Measurements from ENCODE around the gene FAM24B.
"Not testable (repeated sequence)": the region's sequence is repeated elsewhere in the genome, so short reads cannot be mapped to it uniquely, and the experiment has no call there.

Gene FAM24B

GRCh38 chr10:122879339-122880273 lies at the start of gene FAM24B:
Gene FAM24B (minus strand): TSS chr10:122879581. CDS start chr10:122850515, 29,066 bp downstream.
- DNase-seq (ENCODE audit: low read depth): peak; percentile 98

DNA sequence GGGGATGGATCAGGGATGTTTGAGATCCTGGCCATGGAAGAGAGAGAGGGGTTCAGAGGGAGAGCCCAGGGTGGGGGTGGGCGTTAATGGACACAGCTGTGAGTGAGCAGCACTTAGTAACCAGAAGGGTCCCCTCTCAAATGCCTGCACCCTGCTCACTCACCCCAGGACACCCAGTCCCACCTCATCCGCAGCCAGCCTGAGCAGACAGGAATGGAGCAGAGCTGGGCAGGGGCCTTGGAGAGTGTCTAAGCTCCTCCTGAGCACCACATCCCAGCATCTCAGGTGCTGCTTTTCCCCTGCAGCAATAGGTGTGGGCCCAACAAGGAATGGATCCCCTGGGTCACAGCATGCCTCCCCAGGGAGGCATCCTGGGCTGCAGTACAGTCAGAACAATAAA lies 36.3 kb upstream of the FAM24B start:
- no peak for DNase-seq (ENCODE audit: low read depth)

DNA sequence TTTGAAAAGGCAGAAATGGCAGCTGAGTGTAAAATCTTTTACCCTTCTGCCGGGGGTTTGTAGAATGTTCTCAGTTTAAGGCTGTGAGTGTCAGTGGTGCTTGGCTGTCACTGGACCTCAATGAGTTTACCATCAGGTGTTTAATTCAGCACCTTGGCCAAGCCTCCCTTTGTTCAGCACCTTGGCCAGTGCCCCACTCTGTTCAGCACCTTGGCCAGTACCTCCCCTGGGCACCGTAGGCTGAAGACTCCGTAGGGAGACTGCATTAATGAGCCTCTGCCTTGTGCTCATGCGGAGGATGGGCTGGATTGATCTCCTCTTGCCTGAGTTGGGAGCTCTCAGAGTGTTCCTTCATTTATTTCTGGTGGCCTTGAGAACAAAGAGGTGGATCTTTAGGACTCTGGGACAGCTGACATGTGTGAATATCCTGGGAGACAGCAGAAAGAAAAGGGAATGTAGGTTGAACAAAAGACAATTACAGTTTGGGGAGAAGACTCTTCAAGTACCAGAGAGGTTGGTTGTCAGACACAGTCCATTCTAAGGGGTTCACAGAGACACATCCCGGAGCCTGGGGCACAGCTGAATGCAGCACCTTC lies 32.6 kb upstream of the FAM24B start:
- peak; percentile 5 for DNase-seq (ENCODE audit: low read depth)

GRCh38 chr10:122910310-122910709 lies 30.9 kb upstream of the FAM24B start, which contains the start of gene FAM24A:
Gene FAM24A (plus strand): TSS chr10:122910610. CDS start chr10:122911635, 1,025 bp downstream.
- no peak for DNase-seq (ENCODE audit: low read depth)

DNA sequence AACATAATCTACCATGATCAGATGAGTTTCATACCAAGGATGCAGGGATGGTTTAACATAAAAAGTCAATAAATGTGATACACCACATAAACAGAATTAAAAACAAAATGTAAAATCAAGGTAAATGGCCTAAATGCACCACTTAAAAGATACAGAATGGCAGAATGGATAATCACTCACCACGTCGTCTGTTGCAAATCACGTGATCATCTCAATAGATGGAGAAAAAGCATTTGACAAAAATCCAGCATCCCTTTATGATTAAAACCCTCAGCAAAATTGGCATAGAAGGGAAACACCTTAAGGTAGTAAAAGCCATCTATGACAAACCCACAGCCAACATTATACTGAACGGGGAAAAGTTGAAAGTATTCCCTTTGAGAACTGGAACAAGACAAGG lies 24.5 kb upstream of the FAM24B start:
- DNase-seq (ENCODE audit: low read depth): not testable (repeated sequence)

DNA sequence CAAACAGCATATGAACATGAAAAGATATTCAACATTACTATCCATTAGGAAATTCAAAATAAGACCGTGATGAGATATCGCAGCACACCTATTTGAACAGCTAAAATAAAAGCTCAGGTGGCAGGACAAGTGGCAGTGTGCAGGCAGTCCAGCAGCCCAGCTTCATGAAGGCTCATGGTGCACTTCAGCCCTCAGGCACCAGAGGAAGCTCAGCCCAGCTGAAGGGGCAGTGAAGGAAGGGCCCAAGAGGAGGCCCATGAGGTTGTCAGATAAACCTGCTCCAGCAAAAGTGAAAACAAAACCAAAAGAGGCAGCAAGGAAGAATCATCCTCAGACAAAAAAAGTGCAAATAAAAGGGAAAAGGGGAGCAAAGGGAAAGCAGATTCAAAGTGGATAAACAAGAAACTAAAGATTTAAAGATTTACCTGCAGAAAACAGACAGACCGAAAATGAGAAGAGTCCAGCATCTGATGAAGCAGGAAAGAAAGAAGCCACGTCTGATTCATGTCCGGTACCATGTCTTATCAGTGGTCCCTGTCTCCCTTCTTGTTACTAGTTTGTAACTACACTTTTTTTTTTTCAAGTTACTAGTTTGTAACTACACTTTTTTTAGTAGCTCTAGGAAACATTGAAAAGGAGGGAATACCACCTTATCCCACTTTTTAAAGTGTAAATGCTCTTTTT lies 15.0 kb upstream of the FAM24B start:
- DNase-seq (ENCODE audit: low read depth): no peak

- DNase-seq (ENCODE audit: low read depth): no peak
Observed at GRCh38 chr10:122884166-122884565, 4.8 kb upstream of the FAM24B start.

GRCh38 chr10:122882766-122883165 lies 3.4 kb upstream of the FAM24B start:
- no peak for DNase-seq (ENCODE audit: low read depth)

DNA sequence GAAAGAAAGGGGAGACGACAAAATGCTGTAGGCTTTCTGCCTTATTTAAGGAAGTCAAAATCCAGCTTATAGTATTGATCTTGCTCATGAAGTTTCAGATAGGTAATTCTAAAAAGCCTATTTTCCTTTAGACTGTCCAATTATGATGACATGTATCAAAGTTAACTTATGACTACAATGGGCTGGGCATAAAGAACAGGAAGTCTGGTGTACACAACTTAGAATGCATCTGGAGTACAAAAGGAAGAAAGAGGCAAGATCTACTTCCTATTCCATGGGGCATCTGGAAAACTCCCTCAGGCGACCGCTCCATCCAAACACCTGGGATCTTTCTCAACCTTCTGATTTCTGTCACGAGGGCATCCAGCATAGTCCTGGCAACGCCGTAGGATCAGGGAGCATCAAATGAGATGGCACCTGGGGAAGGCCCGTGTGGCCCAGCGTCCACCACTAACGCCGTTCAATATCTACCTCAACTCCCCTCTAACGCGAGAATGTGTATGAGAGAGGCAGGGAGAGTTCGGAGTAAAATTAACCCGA lies 512 bp downstream of the FAM24B start:
- no peak for DNase-seq (ENCODE audit: low read depth)

DNA sequence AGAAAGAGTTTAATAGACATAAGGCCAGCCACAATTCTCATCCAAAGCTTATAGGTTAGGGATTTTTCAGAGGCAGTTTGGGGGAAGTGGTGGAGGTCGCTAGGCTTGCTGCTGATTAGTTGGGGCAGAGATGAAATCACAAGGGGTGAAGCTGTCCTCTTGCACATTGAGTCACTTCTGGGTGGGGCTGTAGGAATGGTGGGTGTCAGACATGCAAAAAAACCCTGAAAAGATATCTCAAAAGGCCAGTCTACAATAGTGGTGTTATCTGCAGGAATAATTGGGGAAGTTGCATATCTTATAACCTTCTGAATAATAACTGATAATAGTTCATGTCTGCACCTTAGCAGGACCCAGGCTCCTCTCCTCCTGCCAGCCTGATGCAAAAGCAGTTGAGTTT lies 2.1 kb downstream of the FAM24B start:
- DNase-seq (ENCODE audit: low read depth): no peak

- DNase-seq (ENCODE audit: low read depth): no peak
Observed at GRCh38 chr10:122876467-122876855, 2.9 kb downstream of the FAM24B start.

- no peak for DNase-seq (ENCODE audit: low read depth)
Observed at GRCh38 chr10:122875843-122876466, 3.4 kb downstream of the FAM24B start.

DNA sequence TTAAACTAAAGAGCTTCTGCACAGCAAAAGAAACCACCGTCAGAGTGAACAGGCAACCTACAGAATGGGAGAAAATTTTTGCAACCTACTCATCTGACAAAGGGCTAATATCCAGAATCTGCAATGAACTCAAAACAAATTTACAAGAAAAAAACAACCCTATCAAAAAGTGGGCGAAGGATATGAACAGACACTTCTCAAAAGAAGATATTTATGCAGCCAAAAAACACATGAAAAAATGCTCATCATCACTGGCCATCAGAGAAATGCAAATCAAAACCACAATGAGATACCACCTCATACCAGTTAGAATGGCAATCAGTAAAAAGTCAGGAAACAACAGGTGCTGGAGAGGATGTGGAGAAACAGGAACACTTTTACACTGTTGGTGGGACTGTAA lies 7.4 kb downstream of the FAM24B start:
- DNase-seq (ENCODE audit: low read depth): not testable (repeated sequence)

GRCh38 chr10:122868768-122869167 lies 10.6 kb downstream of the FAM24B start:
- DNase-seq (ENCODE audit: low read depth): not testable (repeated sequence)

GRCh38 chr10:122866757-122867482 lies 12.5 kb downstream of the FAM24B start:
- not testable (repeated sequence) for DNase-seq (ENCODE audit: low read depth)

GRCh38 chr10:122864901-122865300 lies 14.5 kb downstream of the FAM24B start:
- DNase-seq (ENCODE audit: low read depth): no peak

- no peak for DNase-seq (ENCODE audit: low read depth)
Observed at GRCh38 chr10:122864194-122864592, 15.2 kb downstream of the FAM24B start.

GRCh38 chr10:122863216-122864193 lies 15.9 kb downstream of the FAM24B start:
- no peak for DNase-seq (ENCODE audit: low read depth)

- no peak for DNase-seq (ENCODE audit: low read depth)
Observed at GRCh38 chr10:122861711-122862161, 17.6 kb downstream of the FAM24B start.

GRCh38 chr10:122859527-122859926 lies 19.9 kb downstream of the FAM24B start:
- no peak for DNase-seq (ENCODE audit: low read depth)

All from fibroblast of the conjunctiva (primary cell).